GM19238 (cell line): ENCODE results near the gene GIPR.
"Not testable (repeated sequence)": the region's sequence is repeated elsewhere in the genome, so short reads cannot be mapped to it uniquely, and the experiment has no call there.

Source experiments
- DNase-seq: peaks from one replicate; pipeline ENCODE4 v3.0.0; 2011; ENCODE audit warnings: low spot score; ENCODE audit not compliant: insufficient read length

The GIPR gene

DNA sequence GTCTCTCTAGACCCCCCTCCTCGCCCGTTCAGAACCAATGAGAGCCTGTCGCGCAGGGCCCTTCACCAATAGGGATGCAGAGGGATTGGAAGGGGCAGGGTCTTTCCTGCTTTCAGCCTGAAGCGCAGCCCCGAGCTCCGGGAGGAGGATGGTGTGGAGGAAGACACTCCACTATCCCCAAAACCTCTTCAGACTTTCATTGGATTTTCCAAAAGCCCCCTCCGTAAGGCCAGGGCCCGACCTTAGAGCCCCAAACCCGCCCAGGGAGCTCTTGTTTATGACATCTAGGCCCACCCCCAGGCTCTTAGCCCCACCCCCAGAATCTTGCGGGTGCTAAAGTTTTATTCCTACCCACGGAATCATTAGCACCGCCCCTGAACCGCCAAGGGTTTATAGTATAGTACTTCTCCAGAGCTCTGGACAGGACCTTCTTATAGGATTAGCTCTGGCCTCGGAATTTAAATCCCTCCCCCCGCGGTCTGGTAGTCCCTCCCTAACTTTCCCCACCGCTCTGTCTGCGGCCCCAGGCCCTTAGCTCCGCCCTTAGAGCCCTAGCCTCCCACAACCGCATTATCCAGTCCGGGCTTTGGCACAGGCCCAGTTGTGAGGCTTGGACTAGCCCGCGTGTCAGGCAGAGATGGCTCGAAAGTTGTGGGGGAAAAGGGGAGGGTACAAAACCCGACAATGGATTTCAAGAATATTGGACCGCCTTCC lies 22.2 kb upstream of the GIPR start:
- peak; percentile 89 for DNase-seq

DNA sequence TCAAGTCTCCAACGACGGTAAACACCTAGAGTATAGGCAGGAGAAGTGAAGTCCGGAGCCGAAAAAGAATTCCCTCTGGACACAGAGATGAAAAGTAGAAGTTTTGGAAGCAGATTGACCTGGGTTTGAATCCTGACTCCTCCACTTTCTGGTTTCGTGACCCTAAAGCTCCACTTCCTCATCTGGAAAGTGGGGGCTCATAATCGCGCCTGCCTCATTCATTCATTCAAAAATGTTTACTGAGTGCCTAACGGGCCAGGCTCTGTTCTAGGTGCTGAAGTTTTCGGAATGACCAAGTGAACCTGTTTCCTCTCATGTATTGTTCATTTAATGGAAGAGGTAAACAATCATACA lies 21.7 kb upstream of the GIPR start:
- no peak for DNase-seq

DNA sequence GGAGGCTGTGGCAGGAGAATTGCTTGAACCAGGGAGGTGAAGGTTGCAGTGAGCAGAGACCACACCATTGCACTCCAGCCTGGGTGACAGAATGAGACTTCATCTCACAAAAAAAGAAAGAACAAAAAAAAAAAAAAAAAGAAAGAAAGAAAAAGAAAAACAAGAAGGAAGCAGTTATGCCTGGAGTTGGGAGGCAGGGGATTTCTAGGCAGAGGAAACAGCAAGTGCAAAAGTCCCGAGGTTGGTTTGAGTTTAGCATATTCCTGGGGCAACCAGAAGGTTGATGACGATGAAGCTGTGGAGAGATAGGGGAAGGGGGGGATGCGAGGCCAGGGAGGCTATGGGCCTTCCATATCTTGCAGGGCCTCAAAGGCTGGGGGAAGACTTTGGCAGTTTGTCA lies 17.3 kb upstream of the GIPR start:
- DNase-seq = no peak

DNA sequence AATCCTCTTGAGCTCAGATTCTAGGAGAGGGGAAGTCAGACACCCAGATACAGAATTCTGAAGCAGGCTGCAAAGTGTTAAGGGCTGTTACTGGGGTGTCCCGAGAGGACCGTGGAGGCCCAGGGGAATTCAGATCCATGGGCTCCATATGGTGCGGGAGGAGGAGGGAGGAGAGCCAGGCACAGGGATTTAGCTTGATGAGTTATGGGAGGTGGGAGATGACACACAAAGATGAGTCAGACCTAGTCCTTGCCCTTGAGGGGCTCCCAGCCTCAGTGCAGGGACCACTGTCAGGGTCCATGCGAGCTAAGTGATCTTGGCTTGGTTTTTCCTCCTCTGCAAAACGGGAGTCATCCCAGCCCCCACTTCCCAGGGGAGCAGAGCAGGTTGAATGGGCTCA lies 14.4 kb upstream of the GIPR start:
- DNase-seq = no peak

DNA sequence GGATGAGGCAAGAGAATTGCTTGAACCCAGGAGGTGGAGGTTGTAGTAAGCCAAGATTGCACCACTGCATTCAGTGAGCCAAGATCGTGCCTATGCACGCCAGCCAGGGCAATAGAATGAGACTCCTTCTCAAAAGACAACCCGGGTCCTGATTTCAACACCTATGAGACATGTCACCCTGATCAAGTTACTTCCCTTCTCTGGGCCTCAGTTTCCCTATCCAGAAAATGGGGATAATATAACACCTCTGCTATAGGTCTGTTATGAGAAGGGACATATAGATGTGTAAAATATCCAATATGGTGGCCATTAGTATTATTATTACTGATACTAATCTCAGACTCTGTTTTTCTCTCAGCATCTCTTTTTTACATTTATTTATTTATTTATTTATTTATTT lies 12.9 kb upstream of the GIPR start:
- no peak for DNase-seq

DNA sequence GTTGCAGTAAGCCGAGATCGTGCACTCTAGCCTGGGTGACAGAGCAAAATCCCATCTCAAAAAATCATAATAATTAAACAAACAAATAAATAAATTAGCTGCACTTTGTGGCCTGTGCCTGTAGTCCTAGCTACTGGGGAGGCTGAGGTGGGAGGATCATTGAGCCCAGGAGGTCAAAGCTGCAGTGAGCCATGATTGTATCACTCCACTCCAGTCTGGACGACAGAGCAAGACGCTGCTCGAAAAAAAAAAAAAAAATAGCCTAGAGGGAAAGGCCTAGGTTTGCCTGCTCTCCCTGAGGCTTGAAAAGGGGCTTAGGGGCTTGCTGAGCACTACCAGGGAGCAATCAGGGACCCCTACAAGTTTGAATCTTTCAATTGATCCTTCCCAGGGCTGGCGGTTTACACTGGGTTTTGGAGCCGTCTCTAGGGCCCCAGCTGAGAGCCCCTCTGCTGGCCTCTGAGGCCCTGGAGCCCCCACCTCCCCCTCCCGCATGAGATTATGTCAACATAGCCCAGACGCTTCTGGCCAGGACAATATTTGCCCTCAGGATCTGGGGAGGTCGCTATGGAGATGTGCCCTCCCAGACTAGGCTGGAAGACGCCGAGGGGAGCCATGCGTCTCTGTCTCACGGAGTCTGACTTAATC lies 10.4 kb upstream of the GIPR start:
- no peak for DNase-seq

DNA sequence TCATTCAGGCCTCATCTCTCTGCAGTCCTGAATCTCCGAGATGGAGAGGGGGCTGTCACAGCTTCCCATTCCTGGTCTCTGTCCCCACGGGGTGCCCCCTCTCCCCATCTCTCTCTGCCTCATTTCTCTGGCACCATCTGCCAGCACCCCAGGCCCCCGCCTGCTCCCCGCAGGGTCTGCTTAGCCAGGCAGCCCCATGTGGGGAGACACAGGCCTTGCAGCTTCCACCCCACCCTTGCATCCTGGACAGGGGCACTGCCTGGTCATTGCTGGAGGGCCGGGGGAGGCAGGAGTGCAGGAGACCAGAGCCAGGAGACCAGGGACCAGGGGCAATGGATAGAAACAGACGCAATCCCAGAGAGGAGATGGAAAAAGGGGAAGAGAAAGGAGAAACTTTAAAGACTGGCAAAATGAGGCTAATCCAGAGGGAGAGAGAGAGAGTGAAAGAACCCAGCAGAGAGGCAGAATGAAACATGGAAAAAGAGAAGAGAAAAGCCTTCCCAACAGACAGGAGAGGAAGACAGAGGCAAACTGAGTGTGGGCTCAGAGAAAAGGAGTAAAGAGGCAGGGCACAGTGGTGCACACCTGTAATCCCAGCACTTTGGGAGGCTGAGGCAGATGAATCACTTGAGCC lies 8.8 kb upstream of the GIPR start:
- DNase-seq = no peak

DNA sequence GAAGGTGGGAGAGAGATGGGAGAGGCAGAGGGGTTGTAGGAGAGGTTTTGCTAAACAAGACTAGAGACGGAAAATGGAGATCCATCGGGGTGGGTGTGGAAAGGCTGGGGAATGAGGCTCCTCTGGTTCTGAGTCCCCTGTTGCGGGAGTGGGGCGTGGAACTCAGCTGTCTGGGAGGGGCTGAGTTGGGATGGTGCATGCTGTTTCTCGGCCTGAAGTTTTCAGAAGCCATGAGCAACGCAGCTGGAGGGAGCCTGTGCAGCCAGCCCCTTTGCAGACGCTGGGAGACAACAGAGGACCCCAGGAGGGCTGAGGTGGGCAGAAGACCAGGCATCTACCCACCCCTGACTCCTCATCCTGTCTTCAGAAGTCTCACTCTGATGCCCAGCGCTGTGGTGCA lies 7.4 kb upstream of the GIPR start:
- DNase-seq = no peak

DNA sequence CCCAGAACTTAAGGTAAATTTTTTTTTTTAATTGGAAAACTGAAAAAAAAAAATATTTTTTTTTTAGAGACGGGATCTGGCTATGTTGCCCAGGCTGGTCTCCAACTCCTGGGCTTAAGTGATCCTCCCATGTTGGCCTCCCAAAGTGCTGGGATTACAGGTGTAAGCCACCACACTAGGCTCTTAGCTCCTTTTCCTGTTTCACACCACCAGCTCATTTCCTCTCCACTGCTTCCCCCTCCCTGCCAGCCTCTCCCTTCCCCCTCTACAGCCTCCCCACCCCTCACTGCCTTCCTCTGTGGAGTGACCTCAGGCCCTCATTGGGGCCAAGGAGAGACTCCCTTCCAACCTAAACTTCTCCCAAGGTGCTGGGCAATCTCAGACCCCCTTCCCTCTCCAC lies 4.2 kb upstream of the GIPR start:
- DNase-seq = no peak

DNA sequence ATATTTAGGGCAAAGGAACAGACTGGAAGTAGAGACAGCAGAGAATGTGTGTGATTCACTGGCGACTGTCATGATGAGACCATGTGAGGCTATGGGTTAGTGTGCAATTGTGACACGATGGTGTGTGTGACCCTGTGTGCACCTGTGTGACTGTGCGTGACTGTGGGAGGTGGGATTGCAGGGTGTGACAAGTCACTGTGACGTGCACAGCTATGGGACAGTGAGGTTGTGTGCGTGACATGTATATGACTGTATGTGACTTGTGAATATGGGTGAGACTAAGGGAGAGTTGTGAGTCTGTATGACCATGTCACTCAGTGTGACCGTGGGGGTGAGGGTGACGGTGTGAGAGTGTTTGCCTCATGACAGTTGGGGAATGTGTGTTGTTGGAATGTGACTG lies 3.4 kb upstream of the GIPR start:
- no peak for DNase-seq

DNA sequence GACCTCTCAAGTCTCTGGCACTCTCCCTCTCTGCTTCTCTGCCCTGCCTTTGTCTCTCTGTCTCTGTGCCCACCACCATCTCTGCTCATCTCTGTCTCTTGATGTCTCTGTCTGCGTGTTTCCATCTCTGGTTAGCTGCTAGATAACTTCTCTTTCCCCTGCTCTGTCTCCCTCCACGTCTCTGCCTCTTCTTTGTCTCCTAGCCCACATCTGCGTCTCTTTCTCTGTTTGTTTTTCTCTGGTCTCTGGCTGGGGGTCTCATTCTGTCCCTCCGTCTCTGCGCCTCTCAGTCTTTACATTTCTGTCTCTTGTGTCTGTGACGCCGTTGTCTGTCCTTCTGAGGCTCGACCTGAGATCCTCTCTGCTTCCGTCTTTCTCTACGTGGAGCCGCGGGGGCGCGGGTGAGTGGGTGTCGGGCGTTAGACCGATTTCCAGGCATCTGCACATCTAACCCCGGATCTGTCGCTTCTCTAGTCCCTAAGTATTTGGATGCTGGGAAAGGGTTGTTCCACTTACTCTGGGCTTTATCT lies 386 bp downstream of the GIPR start:
- peak; percentile 38 for DNase-seq

DNA sequence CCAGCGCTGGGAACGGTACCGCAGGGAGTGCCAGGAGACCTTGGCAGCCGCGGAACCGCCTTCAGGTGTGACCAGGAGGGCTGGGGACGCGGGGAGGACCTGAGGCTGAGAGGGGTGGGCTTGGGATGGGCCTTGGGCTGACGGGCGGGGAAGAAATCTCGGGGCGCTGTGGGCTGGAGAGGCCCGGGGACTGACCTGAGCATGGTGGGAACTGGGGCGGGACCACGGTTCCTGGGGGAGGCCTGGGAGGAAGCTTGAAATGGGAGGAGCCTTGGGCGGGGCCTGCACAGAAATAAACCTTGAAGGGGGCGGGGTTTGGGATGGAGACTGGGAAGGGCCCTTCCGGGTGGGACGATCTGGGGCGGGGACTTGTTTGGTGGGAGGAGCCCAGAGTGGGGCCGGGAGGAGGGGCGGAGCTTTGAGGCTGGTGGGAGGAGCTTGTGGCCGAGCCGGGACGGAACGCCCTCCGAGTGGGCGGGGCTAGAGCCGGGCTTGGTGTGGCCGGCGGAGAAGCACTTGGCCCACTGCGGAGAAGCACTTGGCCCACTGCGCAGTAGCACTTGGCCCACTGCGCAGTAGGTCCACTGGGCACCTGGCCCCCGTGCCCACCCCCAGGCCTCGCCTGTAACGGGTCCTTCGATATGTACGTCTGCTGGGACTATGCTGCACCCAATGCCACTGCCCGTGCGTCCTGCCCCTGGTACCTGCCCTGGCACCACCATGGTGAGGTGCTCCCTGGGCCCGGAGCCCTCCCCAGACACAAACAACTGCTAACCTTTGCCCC lies 2.8 kb downstream of the GIPR start:
- peak; percentile 87 for DNase-seq

DNA sequence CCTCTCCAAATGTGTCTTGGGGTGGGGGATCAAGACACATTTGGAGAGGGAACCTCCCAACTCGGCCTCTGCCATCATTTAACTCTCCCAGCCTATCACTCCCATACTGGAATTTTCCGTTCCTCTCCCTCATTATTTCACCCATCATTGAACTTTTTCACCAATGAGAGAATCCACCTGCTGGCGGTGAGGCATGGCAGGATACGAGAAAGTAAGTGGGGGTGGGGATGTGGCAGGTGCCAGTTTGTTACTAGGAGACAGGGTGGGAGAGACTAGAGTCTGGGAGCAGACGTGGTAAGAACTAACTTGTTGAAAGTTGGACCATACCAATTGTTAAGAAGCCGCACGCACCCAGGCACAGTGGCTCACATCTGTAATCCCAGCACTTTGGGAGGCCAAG lies 6.9 kb downstream of the GIPR start:
- no peak for DNase-seq

DNA sequence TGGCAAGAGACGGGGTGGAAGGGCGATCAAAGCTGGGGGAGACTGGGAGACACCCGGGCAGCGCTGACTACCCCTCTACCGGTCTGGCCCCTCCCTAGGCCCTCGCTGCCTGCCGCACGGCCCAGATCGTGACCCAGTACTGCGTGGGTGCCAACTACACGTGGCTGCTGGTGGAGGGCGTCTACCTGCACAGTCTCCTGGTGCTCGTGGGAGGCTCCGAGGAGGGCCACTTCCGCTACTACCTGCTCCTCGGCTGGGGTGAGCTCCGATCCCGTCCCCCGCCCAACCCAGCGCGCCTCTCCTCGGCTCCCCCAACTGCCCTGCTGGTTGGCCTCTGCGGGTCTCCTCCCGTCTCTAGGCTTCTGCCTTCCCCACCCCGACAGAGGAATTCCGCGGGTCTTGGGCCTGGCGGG lies 8.8 kb downstream of the GIPR start:
- DNase-seq = peak; percentile 32

DNA sequence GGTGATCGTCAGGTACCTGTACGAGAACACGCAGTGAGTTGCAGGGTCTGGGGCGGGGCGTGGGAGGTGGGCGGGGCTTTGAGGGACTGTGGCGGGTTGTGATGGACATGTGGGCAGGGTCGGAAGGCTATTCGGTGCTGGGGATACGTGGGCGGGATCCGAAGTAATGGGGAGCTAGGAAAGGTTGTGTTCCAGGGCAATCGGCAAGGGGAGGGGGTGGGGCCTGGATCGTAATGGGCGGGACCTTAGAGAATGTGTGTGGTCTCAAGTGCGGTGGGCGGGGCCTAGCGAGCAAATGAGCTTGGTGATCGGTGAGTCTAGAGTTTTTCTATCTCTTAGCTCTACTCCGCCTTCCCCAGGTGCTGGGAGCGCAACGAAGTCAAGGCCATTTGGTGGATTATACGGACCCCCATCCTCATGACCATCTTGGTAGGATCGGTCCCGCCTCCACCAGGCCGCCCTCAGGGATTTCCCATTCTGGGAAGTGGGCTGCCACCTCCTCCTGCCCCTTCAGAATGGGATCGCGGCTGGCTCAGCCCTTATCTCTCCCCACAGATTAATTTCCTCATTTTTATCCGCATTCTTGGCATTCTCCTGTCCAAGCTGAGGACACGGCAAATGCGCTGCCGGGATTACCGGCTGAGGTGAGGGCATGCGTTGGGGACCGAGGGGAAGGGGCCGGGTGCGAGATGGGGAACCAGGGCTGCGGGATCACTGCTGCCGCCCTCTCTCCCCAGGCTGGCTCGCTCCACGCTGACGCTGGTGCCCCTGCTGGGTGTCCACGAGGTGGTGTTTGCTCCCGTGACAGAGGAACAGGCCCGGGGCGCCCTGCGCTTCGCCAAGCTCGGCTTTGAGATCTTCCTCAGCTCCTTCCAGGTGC lies 9.6 kb downstream of the GIPR start:
- DNase-seq = peak; percentile 85

DNA sequence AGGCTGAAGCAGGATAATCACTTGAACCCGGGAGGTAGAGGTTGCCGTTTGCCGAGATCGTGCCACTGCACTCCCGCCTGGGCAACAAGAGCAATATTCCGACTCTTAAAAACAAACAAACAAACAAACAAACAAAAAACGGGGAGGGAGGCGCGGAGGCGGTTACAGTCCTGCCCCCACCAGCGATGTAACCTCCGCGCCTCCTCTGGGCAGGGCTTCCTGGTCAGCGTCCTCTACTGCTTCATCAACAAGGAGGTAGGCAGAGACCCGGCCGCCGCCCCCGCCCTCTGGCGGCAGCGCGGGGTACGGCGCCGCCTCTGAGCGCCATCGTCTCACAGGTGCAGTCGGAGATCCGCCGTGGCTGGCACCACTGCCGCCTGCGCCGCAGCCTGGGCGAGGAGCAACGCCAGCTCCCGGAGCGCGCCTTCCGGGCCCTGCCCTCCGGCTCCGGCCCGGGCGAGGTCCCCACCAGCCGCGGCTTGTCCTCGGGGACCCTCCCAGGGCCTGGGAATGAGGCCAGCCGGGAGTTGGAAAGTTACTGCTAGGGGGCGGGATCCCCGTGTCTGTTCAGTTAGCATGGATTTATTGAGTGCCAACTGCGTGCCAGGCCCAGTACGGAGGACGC lies 13.5 kb downstream of the GIPR start:
- DNase-seq = peak; percentile 69

DNA sequence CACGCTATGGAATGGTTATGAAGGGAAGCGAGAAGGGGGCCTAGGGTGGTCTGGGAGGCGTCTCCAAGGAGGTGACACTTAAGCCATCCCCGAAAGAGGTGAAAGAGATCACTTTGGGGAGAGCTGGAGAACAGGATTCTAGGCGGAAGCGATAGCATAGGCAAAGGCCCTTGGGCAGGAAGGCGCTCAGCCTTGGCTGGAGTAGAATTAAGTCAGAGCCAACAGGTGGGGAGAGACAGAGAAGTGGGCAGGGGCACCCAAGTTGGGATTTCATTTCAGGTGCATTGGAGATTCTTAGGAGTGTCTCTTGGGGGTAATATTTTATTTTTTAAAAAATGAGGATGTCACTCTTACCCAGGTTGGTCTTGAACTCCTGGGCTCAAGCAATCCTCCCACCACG lies 14.1 kb downstream of the GIPR start:
- no peak for DNase-seq

DNA sequence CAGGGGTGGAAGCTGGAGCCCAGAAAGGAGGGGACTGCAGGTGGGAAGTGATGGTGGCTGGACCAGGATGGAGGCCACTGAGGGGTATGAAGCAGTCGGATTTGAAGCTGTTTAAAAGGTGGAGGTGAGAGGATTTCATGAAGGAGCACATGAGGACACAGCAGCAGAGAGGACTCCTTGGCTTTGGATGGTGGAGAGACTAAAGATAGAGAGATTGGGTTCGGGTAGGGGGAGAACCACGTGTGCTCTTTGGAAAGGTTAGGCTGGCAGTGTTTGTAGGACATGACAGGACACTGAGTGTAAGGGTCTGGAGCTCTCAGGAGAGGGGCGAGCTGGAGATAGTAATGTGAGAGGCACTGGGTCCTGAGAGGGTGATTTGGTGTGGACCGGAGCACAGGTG lies 14.9 kb downstream of the GIPR start:
- DNase-seq = no peak

DNA sequence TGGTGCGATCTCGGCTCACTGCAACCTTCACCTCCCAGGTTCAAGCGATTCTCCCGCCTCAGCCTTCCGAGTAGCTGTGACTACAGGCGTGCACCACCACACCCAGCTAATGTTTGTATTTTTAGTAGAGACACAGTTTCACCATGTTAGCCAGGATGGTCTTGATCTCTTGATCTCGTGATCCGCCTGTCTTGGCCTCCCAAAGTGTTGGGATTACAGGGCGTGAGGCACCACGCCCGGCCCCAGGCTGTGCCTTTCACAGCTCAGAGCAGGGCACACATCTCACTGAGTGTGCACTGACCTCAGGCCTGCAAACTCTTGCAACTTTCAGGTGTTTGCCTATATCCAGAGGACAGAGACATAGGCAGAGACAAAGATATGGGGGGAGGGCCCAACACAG lies 17.0 kb downstream of the GIPR start:
- DNase-seq = not testable (repeated sequence)

DNA sequence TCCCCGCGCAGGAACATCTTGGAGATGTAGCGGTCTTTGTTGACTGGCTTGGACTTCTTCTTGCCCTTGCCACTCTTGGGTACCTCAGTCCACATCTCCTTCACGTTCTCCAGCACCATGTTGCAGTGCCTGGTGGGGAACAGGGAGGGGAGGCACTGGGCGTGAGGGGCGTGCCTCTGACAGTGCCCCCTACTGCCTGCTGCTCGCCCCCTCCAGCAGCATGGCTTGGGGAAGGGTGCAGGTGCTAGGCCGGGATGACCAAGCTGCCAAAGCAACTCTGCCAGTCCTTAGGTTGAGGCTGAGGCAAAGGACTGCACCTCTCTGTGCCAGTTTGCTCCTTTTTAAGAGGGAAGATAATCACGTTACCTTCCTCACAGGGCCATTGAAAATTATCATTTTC lies 19.6 kb downstream of the GIPR start:
- DNase-seq = no peak
